A673 (cell line): Measurements from ENCODE around the gene FAM110D.

ENCODE experiments used
- EZH2 ChIP-seq: fragments of 200-600 bp; sonication (generic); IDR thresholded peaks from 2 replicates; pipeline ENCODE4 v1.6.1; 2017; ENCODE audit warnings: borderline replicate concordance, low read depth, mild to moderate bottlenecking, mixed read lengths, antibody characterized with exemption, low read length; ENCODE audit not compliant: poor library complexity, severe bottlenecking
- TF ChIP-seq, protein P1 (sequence below): fragments of 300-800, 200-600 bp; sonication (generic); conservative IDR thresholded peaks from 2 replicates; pipeline ENCODE4 v1.5.1; 2017; ENCODE audit warnings: low read depth, mild to moderate bottlenecking, antibody characterized with exemption, low read length, moderate library complexity, mixed read lengths

DNA sequence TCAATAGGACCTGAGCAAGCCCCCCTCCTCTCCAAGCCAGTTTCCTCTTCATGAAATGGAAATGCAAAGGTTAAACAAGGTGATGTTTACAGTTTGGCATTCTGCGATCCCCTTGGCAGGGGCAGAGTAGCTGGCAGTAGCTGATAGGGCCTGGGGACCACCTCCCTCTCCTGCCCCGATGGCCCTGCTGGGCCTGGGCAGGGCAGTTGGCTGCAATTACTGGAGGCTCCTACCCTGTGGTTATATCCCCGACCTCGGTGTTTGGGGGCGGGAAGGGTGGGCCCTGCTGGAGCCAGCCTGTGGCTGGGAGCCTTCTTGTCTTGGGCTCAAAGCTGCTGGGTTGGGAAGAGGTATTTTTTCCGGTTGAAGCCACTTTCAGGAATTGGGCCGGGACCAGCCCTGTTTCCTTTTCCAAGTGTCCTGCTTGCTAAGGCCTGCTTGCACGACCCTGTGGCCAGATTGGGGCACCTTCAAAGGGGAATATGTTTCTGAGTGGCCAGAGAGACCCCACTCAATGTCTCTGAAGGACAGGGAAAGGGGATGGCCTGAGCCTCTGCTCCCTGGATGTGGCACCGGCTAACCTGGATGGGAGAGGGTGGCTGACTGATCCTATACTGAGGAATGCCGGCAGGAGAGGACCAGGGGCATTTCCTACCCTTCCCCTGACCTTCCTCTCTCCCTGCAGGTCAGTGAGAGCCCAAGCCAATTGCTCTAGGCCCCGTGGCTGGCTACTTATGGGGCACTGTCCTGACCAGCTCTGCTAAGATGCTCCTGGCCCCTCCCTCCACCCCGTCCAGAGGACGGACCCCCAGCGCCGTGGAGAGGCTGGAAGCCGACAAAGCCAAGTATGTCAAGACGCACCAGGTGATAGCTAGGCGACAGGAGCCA is 1.9 kb downstream of the FAM110D start:
- TF ChIP-seq, protein P1, sequence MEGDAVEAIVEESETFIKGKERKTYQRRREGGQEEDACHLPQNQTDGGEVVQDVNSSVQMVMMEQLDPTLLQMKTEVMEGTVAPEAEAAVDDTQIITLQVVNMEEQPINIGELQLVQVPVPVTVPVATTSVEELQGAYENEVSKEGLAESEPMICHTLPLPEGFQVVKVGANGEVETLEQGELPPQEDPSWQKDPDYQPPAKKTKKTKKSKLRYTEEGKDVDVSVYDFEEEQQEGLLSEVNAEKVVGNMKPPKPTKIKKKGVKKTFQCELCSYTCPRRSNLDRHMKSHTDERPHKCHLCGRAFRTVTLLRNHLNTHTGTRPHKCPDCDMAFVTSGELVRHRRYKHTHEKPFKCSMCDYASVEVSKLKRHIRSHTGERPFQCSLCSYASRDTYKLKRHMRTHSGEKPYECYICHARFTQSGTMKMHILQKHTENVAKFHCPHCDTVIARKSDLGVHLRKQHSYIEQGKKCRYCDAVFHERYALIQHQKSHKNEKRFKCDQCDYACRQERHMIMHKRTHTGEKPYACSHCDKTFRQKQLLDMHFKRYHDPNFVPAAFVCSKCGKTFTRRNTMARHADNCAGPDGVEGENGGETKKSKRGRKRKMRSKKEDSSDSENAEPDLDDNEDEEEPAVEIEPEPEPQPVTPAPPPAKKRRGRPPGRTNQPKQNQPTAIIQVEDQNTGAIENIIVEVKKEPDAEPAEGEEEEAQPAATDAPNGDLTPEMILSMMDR, result no peak
- no peak for TF ChIP-seq EZH2
